K562 (cell line): ENCODE results near the gene SMG1. TPM values are rescaled to one million over a fixed set of nuclear protein-coding genes. Genes with fewer than 3 reads are reported as not detected.

Source experiments
- ARID2 ChIP-seq: fragments of 450-650 bp; IDR thresholded peaks from 2 replicates; pipeline ENCODE4 v1.6.1; 2017; ENCODE audit warnings: antibody characterized with exemption, mild to moderate bottlenecking
- BCL6 ChIP-seq: fragments of 250-450 bp; sonication (Bioruptor Pico); IDR thresholded peaks from 2 replicates; pipeline ENCODE4 v1.4.0; 2020
- CEBPB ChIP-seq: fragments of 450-650 bp; IDR thresholded peaks from 2 replicates; pipeline ENCODE4 v1.6.1; 2016; ENCODE audit warnings: missing genetic modification characterization, missing compliant biosample characterization
- E2F8 ChIP-seq: fragments of 450-650 bp; IDR thresholded peaks from 2 replicates; pipeline ENCODE4 v1.7.1; 2018; ENCODE audit warnings: mild to moderate bottlenecking, low read depth; ENCODE audit not compliant: partially characterized antibody
- ETV1 ChIP-seq: fragments of 450-650 bp; conservative IDR thresholded peaks from 2 replicates; pipeline ENCODE4 v1.6.1; 2016; ENCODE audit warnings: missing genetic modification characterization, control low read depth, low read depth, missing compliant biosample characterization
- HMGN3 ChIP-seq: IDR thresholded peaks from 2 replicates; pipeline ENCODE4 v1.6.1; 2011; ENCODE audit warnings: borderline replicate concordance, low read depth, mild to moderate bottlenecking, mixed read lengths, low read length; ENCODE audit not compliant: insufficient read length; ENCODE audit errors: extremely low read depth
- MLLT1 ChIP-seq, 2 experiments: fragments of 450-650 bp; IDR thresholded peaks; 2 replicates each; pipeline ENCODE4 v1.6.1; 2016
- RBM17 ChIP-seq: fragments of 200-400 bp; formaldehyde crosslinking; IDR thresholded peaks from 2 replicates; pipeline ENCODE4 v1.6.1; 2017; ENCODE audit warnings: low read depth, mild to moderate bottlenecking, low read length, borderline replicate concordance
- RNF219 ChIP-seq: fragments of 250-450 bp; sonication (Bioruptor Pico); IDR thresholded peaks from 2 replicates; pipeline ENCODE4 v1.5.0; 2022; ENCODE audit warnings: mild to moderate bottlenecking
- SRSF7 ChIP-seq: fragments of 200-400 bp; formaldehyde crosslinking; optimal IDR thresholded peaks from 2 replicates; pipeline ENCODE3; 2017; ENCODE audit warnings: mild to moderate bottlenecking, low read depth, low read length
- ZFP91 ChIP-seq: sonication (generic); formaldehyde crosslinking; IDR thresholded peaks from 2 replicates; pipeline ENCODE4 v1.8.0; 2022; ENCODE audit warnings: mild to moderate bottlenecking, missing genetic modification reagents
- ZNF24 ChIP-seq: fragments of 450-650 bp; IDR thresholded peaks from 2 replicates; pipeline ENCODE4 v1.6.1; 2016
- ZNF263 ChIP-seq: sonication (generic); formaldehyde crosslinking; IDR thresholded peaks from 2 replicates; pipeline ENCODE4 v1.8.0; 2022; ENCODE audit warnings: mild to moderate bottlenecking, missing genetic modification reagents, borderline replicate concordance
- polyA plus RNA-seq, 8 experiments: library from polyadenylated mRNA; depleted of rRNA in 4 of 8; stranded (reverse) in 5 of 8; unstranded in 3 of 8; fragments of >200 nt; fragmentation: Nextera tagmentation in 2 of 8; fragmentation: Illumina TruSeq in 1 of 8; extraction: Ambion mirVana in 2 of 8; extraction: Trizol in 1 of 8; gene quantifications; 2 replicates each; pipeline versions ENCODE4 v1.2.1 to v1.2.3, GENCODE V29; 2011 to 2014; ENCODE audit warnings: inconsistent platforms in 1 of 8, missing spikeins in 1 of 8
- total RNA-seq, 7 experiments: library from RNA; depleted of rRNA in 6 of 7; stranded (reverse); fragments of >200 nt in 6 of 7; fragmentation: Illumina TruSeq in 2 of 7; extraction: Trizol in 2 of 7; gene quantifications; 2 replicates each; pipeline versions ENCODE4 v1.2.1 to v1.2.3, GENCODE V29; 2011 to 2021; ENCODE audit warnings: low replicate concordance in 1 of 7

Gene SMG1
- total and polyA plus RNA-seq, 9 of the 15 experiments (the other 6 are each of a cell fraction or from before 2014, with no cell fraction given): 3.4 to 54.8 (median 32.0) TPM

- peak; percentile 47 for TF ChIP-seq E2F8
- TF ChIP-seq HMGN3: peak; percentile 86
- TF ChIP-seq ZNF24: peak; percentile 13; the same call in 1 of the 2 replicates
- TF ChIP-seq SRSF7: no peak
- no peak for TF ChIP-seq RNF219
- TF ChIP-seq CEBPB (tag): no peak
- TF ChIP-seq BCL6 (CRISPR knock-in tag): no peak
- TF ChIP-seq ARID2: peak; percentile 53; the same call in 1 of the 2 replicates
- no peak; the same call in 1 of the 2 replicates for TF ChIP-seq ETV1 (tag)
- peak; percentile 48 to 91; a peak in 2 of 4 replicates for TF ChIP-seq MLLT1 (IDR thresholded peaks at IDR 0.05)
- TF ChIP-seq ZFP91: 0 out of 2 replicates have a peak, but pooled peaks have one; percentile 30
- no peak for TF ChIP-seq ZNF263 (CRISPR knock-in tag)
- no peak for TF ChIP-seq RBM17
These were observed 124.8 kb downstream of the SMG1 start, which contains the start of gene ARL6IP1 (continued) for GRCh38 chr16:18801145-18801972.
